HG03025 (cell line): ENCODE data around the gene ZNF286A.
"Not testable (repeated sequence)": the region's sequence is repeated elsewhere in the genome, so short reads cannot be mapped to it uniquely, and the experiment has no call there.

Experiments
- ATAC-seq: cut with Tn5 transposase; IDR thresholded peaks from one replicate; pipeline ENCODE4 v1.9.1; 2021; ENCODE audit warnings: mild to moderate bottlenecking, moderate library complexity; ENCODE audit not compliant: unreplicated experiment, low FRiP score

Gene ZNF286A

DNA sequence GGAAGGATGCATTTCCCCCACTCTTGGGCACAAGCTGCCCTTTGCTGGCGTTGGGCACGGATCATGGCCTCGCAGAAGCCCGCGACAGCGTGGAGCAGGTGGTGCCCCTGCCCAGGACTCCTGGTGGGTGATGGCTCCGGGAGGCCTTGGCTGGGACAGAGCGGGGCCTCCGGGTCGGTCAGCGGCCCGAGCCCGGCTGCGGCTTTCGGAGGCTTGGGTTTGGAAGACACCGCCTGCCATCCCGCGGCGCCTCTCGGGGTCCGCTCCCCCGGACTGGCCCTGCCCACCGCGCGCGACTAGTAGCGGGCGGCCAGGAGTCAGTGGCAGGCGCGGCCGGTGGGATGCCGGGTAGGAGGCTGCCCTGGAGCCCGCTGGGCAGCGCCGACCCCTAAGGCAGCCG is 49.9 kb downstream of the ZNF286A start:
- not testable (repeated sequence) for ATAC-seq

DNA sequence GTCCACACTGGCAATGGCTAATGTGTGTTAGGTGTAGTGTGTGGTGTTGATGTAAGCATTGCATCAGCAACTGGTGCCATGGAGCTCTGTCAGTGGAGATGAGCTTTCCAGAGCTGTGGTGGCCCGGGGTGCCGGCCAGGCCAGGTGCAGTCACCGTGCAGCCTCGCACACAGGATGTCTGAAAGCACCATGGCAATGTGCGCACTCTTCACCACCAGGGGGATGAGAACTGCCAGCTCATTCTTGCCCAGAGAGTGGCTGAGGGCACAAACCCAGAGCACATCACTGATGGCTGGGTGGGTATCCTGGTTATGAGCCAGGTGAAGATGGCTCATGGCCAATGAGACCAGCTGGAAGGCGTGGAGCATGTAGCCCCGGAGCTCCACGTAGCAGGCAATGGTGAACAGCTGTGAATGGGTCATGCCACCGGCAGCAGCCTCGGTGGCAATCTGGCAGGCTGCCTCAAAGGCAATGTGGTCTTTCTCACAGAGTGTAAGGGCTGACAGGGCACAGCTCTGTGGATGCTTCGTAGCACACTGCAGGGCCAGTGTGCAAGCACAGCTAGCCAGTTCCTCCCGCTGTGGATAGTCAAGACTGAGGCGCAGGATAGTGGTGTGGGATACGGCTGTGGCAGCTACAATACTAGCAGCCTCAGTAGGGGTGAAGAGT is 69.4 kb downstream of the ZNF286A start:
- ATAC-seq = not testable (repeated sequence)
